ENCODE measurements around the gene HOXB1. TPM values are rescaled to one million over a fixed set of nuclear protein-coding genes. Genes with fewer than 3 reads are reported as not detected.
"Not testable (repeated sequence)": the region's sequence is repeated elsewhere in the genome, so short reads cannot be mapped to it uniquely, and the experiment has no call there.

The HOXB1 gene
- total RNA-seq, 1 donor, result not detected

GRCh38 chr17:48543854-48544348 lies 13.1 kb upstream of the HOXB1 start:
- peaks cover 74% of the 10 kb centered on the region for H3K27me3 ChIP-seq (ENCODE audit: insufficient read depth, low read length)
- H3K4me1 ChIP-seq (ENCODE audit: insufficient read depth, low read length), result peaks cover 59% of the 10 kb centered on the region
- no peaks in the 10 kb centered on the region for H3K9me3 ChIP-seq (ENCODE audit: low read depth, low read length)
- peak overlapping the region; percentile 49 for H3K4me3 ChIP-seq (ENCODE audit: low read length)

GRCh38 chr17:48543107-48543853 lies 12.5 kb upstream of the HOXB1 start:
- H3K4me1 ChIP-seq (ENCODE audit: insufficient read depth, low read length), result peaks cover 54% of the 10 kb centered on the region
- peak overlapping the region; percentile 49 for H3K4me3 ChIP-seq (ENCODE audit: low read length)
- no peaks in the 10 kb centered on the region for H3K9me3 ChIP-seq (ENCODE audit: low read depth, low read length)
- H3K27me3 ChIP-seq (ENCODE audit: insufficient read depth, low read length), result peaks cover 70% of the 10 kb centered on the region

- H3K4me1 ChIP-seq (ENCODE audit: insufficient read depth, low read length), result peaks cover 49% of the 10 kb centered on the region
Measured at GRCh38 chr17:48542698-48543106, 11.9 kb upstream of the HOXB1 start.

GRCh38 chr17:48542114-48542656 lies 11.4 kb upstream of the HOXB1 start:
- peak overlapping the region; percentile 49 for H3K4me3 ChIP-seq (ENCODE audit: low read length)
- peaks cover 45% of the 10 kb centered on the region for H3K4me1 ChIP-seq (ENCODE audit: insufficient read depth, low read length)
- peaks cover 61% of the 10 kb centered on the region for H3K27me3 ChIP-seq (ENCODE audit: insufficient read depth, low read length)
- no peaks in the 10 kb centered on the region for H3K9me3 ChIP-seq (ENCODE audit: low read depth, low read length)

More at GRCh38 chr17:48542698-48543106, 11.9 kb upstream of the HOXB1 start:
- Histone ChIP-seq H3K27me3 (ENCODE audit: insufficient read depth, low read length) (peaks cover 67% of the 10 kb centered on the region), H3K4me3 (ENCODE audit: low read length) (peak overlapping the region; percentile 49), H3K9me3 (ENCODE audit: low read depth, low read length) (no peaks in the 10 kb centered on the region)

GRCh38 chr17:48541577-48542113 lies 10.8 kb upstream of the HOXB1 start:
- H3K27me3 ChIP-seq (ENCODE audit: insufficient read depth, low read length), result peaks cover 56% of the 10 kb centered on the region
- peak overlapping the region; percentile 49 for H3K4me3 ChIP-seq (ENCODE audit: low read length)
- H3K4me1 ChIP-seq (ENCODE audit: insufficient read depth, low read length), result peaks cover 40% of the 10 kb centered on the region
- H3K9me3 ChIP-seq (ENCODE audit: low read depth, low read length), result no peaks in the 10 kb centered on the region

- Histone ChIP-seq H3K4me3 (ENCODE audit: low read length) (peak overlapping the region; percentile 49), H3K9me3 (ENCODE audit: low read depth, low read length) (no peaks in the 10 kb centered on the region), H3K27me3 (ENCODE audit: insufficient read depth, low read length) (peaks cover 51% of the 10 kb centered on the region), H3K4me1 (ENCODE audit: insufficient read depth, low read length) (peaks cover 39% of the 10 kb centered on the region)
Measured at GRCh38 chr17:48541036-48541576, 10.3 kb upstream of the HOXB1 start.

- Histone ChIP-seq H3K4me3 (ENCODE audit: low read length) (no peak overlapping the region), H3K9me3 (ENCODE audit: low read depth, low read length) (no peaks in the 10 kb centered on the region), H3K4me1 (ENCODE audit: insufficient read depth, low read length) (peaks cover 37% of the 10 kb centered on the region), H3K27me3 (ENCODE audit: insufficient read depth, low read length) (peaks cover 46% of the 10 kb centered on the region)
Measured at GRCh38 chr17:48540213-48540612, 9.4 kb upstream of the HOXB1 start.

GRCh38 chr17:48539177-48539576 lies 8.4 kb upstream of the HOXB1 start:
- Histone ChIP-seq H3K27me3 (ENCODE audit: insufficient read depth, low read length) (peaks cover 42% of the 10 kb centered on the region), H3K9me3 (ENCODE audit: low read depth, low read length) (no peaks in the 10 kb centered on the region), H3K4me3 (ENCODE audit: low read length) (no peak overlapping the region), H3K4me1 (ENCODE audit: insufficient read depth, low read length) (peaks cover 28% of the 10 kb centered on the region)

GRCh38 chr17:48537316-48537715 lies 6.5 kb upstream of the HOXB1 start:
- Histone ChIP-seq H3K4me3 (ENCODE audit: low read length) (no peak overlapping the region), H3K9me3 (ENCODE audit: low read depth, low read length) (no peaks in the 10 kb centered on the region), H3K27me3 (ENCODE audit: insufficient read depth, low read length) (peaks cover 27% of the 10 kb centered on the region), H3K4me1 (ENCODE audit: insufficient read depth, low read length) (peaks cover 13% of the 10 kb centered on the region)

GRCh38 chr17:48535793-48536559 lies 5.2 kb upstream of the HOXB1 start:
- not testable (repeated sequence) for H3K4me1 ChIP-seq (ENCODE audit: insufficient read depth, low read length); H3K4me3 ChIP-seq (ENCODE audit: low read length); H3K9me3 ChIP-seq (ENCODE audit: low read depth, low read length)
- H3K27me3 ChIP-seq (ENCODE audit: insufficient read depth, low read length), result peaks cover 17% of the 10 kb centered on the region

- H3K4me3 ChIP-seq (ENCODE audit: low read length), result no peak overlapping the region
- no peaks in the 10 kb centered on the region for H3K9me3 ChIP-seq (ENCODE audit: low read depth, low read length)
- H3K27me3 ChIP-seq (ENCODE audit: insufficient read depth, low read length), result peaks cover 10% of the 10 kb centered on the region
- no peaks in the 10 kb centered on the region for H3K4me1 ChIP-seq (ENCODE audit: insufficient read depth, low read length)
Measured at GRCh38 chr17:48532261-48532660, 1.4 kb upstream of the HOXB1 start.

- H3K4me3 ChIP-seq (ENCODE audit: low read length), result no peak overlapping the region
- H3K9me3 ChIP-seq (ENCODE audit: low read depth, low read length), result no peaks in the 10 kb centered on the region
- no peaks in the 10 kb centered on the region for H3K4me1 ChIP-seq (ENCODE audit: insufficient read depth, low read length)
- peaks cover 26% of the 10 kb centered on the region for H3K27me3 ChIP-seq (ENCODE audit: insufficient read depth, low read length)
Measured at GRCh38 chr17:48530208-48530886, 464 bp downstream of the HOXB1 start.

GRCh38 chr17:48529683-48530009 lies 1.2 kb downstream of the HOXB1 start:
- peaks cover 30% of the 10 kb centered on the region for H3K27me3 ChIP-seq (ENCODE audit: insufficient read depth, low read length)
- no peaks in the 10 kb centered on the region for H3K4me1 ChIP-seq (ENCODE audit: insufficient read depth, low read length)
- H3K4me3 ChIP-seq (ENCODE audit: low read length), result no peak overlapping the region
- no peaks in the 10 kb centered on the region for H3K9me3 ChIP-seq (ENCODE audit: low read depth, low read length)

- Histone ChIP-seq H3K27me3 (ENCODE audit: insufficient read depth, low read length) (peaks cover 33% of the 10 kb centered on the region), H3K4me1 (ENCODE audit: insufficient read depth, low read length) (no peaks in the 10 kb centered on the region), H3K4me3 (ENCODE audit: low read length) (no peak overlapping the region), H3K9me3 (ENCODE audit: low read depth, low read length) (no peaks in the 10 kb centered on the region)
Measured at GRCh38 chr17:48528936-48529682, 1.7 kb downstream of the HOXB1 start.
